GM12801 (cell line): Measurements from ENCODE around the gene PPP4R3B.

ENCODE experiments used
- CTCF ChIP-seq: IDR thresholded peaks from one replicate; pipeline ENCODE4 v1.5.1; 2011; ENCODE audit warnings: control low read depth; ENCODE audit not compliant: insufficient read length; ENCODE audit errors: extremely low read depth

Gene PPP4R3B

GRCh38 chr2:55590810-55591440 is 26.5 kb downstream of the PPP4R3B start:
- no peak for TF ChIP-seq CTCF

- no peak for TF ChIP-seq CTCF
Observed at GRCh38 chr2:55585451-55586080, 31.9 kb downstream of the PPP4R3B start.

- no peak for TF ChIP-seq CTCF
Observed at GRCh38 chr2:55581874-55582547, 35.4 kb downstream of the PPP4R3B start.

- no peak for TF ChIP-seq CTCF
Observed at GRCh38 chr2:55581435-55581834, 36.0 kb downstream of the PPP4R3B start.

- no peak for TF ChIP-seq CTCF
Observed at GRCh38 chr2:55567298-55567697, 50.1 kb downstream of the PPP4R3B start.

- no peak for TF ChIP-seq CTCF
Observed at GRCh38 chr2:55565613-55566012, 51.8 kb downstream of the PPP4R3B start.

GRCh38 chr2:55560855-55561254 is 56.6 kb downstream of the PPP4R3B start:
- TF ChIP-seq CTCF = no peak
